ENCODE measurements around the gene AK8. TPM values are rescaled to one million over a fixed set of nuclear protein-coding genes. Genes with fewer than 3 reads are reported as not detected.

Gene AK8
- total and polyA plus RNA-seq, 2 of the 4 experiments (the other 2 are of a cell fraction): under 0.01 to 0.09 TPM

- CTCF ChIA-PET: no interaction called here
These were observed 167.8 kb downstream of the AK8 start for GRCh38 chr9:132710333-132710732.

More at GRCh38 chr9:132710333-132710732, 167.8 kb downstream of the AK8 start:
- H3K56ac ChIP-seq (ENCODE audit: extremely low read depth, insufficient read depth, low read length): no peak overlapping the region
- H3K9me1 ChIP-seq (ENCODE audit: insufficient read depth, low read length): no peaks in the 10 kb centered on the region
- H4K91ac ChIP-seq (ENCODE audit: insufficient read depth, low read depth, low read length): no peak overlapping the region
- TF ChIP-seq NFE2L2 (IDR thresholded peaks at IDR 0.05; ENCODE audit: low read depth, low read length) (no peak), RFX5 (IDR thresholded peaks at IDR 0.05; ENCODE audit: low read depth, low read length) (no peak), CHD1 (IDR thresholded peaks at IDR 0.05; ENCODE audit: low read depth, low read length) (no peak), CEBPB (IDR thresholded peaks at IDR 0.05; ENCODE audit: low read depth, low read length) (no peak), FOS (IDR thresholded peaks at IDR 0.05; ENCODE audit: low read depth, low read length) (no peak), SMC3 (IDR thresholded peaks at IDR 0.05; ENCODE audit: low read depth, low read length) (no peak), ELK1 (IDR thresholded peaks at IDR 0.05; ENCODE audit: borderline replicate concordance, low read depth, low read length) (no peak), RAD21 (IDR thresholded peaks at IDR 0.05; ENCODE audit: low read length) (no peak), BHLHE40 (IDR thresholded peaks at IDR 0.05; ENCODE audit: low read depth, low read length) (no peak), USF2 (IDR thresholded peaks at IDR 0.05; ENCODE audit: low read depth, low read length) (no peak), CTCF (conservative IDR thresholded peaks at IDR 0.05; ENCODE audit: low read depth, low read length) (no peak), MAZ (IDR thresholded peaks at IDR 0.05; ENCODE audit: borderline replicate concordance, low read depth, low read length) (no peak), RCOR1 (IDR thresholded peaks at IDR 0.05; ENCODE audit: insufficient replicate concordance, low read length) (no peak), MXI1 (IDR thresholded peaks at IDR 0.05; ENCODE audit: borderline replicate concordance, low read depth, low read length) (no peak), MAFK (IDR thresholded peaks at IDR 0.05; ENCODE audit: low read depth, low read length) (no peak), POLR2A (IDR thresholded peaks at IDR 0.05; ENCODE audit: low read depth, low read length) (no peak)
- H3K27ac ChIP-seq (ENCODE audit: insufficient read depth, low read length): no peak overlapping the region
- intact Hi-C loops (cut with micrococcal nuclease): no loop called here
- no peak for ATAC-seq (ENCODE audit: low read depth)
- WGBS, 2 experiments (ENCODE audit: extremely low coverage in 2 of 2, insufficient read length in 1 of 2): no CpG with 5 or more reads among the region's 6 CpGs
- H3K9me3 ChIP-seq (ENCODE audit: control insufficient read depth, insufficient read depth, low read length): no peaks in the 10 kb centered on the region
- H3K9ac ChIP-seq (ENCODE audit: low read depth, low read length): no peak overlapping the region
- no peaks in the 10 kb centered on the region for H4K20me1 ChIP-seq (ENCODE audit: insufficient read depth, low read length)
- no peak overlapping the region for H2AFZ ChIP-seq (replicated peaks; ENCODE audit: low read length, poor library complexity)
- no peak overlapping the region for H2BK20ac ChIP-seq (ENCODE audit: low read depth, low read length)
- H2BK15ac ChIP-seq (ENCODE audit: low read depth, low read length): no peak overlapping the region
- BruUV-seq (replicated peaks): no TSS peak
- no peak overlapping the region for H3K14ac ChIP-seq (replicated peaks; ENCODE audit: low read depth, low read length)
- H4K5ac ChIP-seq (ENCODE audit: low read depth, low read length): no peak overlapping the region
- no peak overlapping the region for H2AK5ac ChIP-seq (ENCODE audit: low read depth, low read length)
- H2BK5ac ChIP-seq (ENCODE audit: low read depth, low read length, poor library complexity, severe bottlenecking): no peak overlapping the region
- no peaks in the 10 kb centered on the region for H3K36me3 ChIP-seq (ENCODE audit: control insufficient read depth, insufficient read depth, low read length)
- no peak overlapping the region for H3K4me3 ChIP-seq (ENCODE audit: insufficient read depth, low read depth, low read length)
- no peak overlapping the region for H3K18ac ChIP-seq (ENCODE audit: low read depth, low read length)
- in situ Hi-C loops (cut with MboI; ENCODE audit: low sequenced_read_pairs): no loop called here
- no peak overlapping the region for H3K23ac ChIP-seq (ENCODE audit: low read depth, low read length)
- no peak overlapping the region for H2AK9ac ChIP-seq (replicated peaks; ENCODE audit: low read depth, low read length, poor library complexity)
- H4K8ac ChIP-seq (ENCODE audit: low read depth in 2 of 2, low read length in 2 of 2): no peak overlapping the region
- no peak for DNase-seq
- no peaks in the 10 kb centered on the region for H3K79me1 ChIP-seq (ENCODE audit: low read depth in 1 of 2, low read length in 2 of 2)
- POLR2A ChIA-PET (ENCODE audit: unreplicated experiment): no interaction called here
- peaks cover 12% of the 10 kb centered on the region for H3K27me3 ChIP-seq (ENCODE audit: control insufficient read depth, insufficient read depth, low read length)
- no peak overlapping the region for H3K4ac ChIP-seq (ENCODE audit: low read depth, low read length)
- H2BK120ac ChIP-seq (ENCODE audit: low read depth, low read length): no peak overlapping the region
- dilution Hi-C loops (cut with HindIII; ENCODE audit: low sequenced_read_pairs, unreplicated experiment): no loop called here
- H3K4me1 ChIP-seq (ENCODE audit: control insufficient read depth, insufficient read depth, low read length): no peaks in the 10 kb centered on the region
- no peak overlapping the region for H3K4me2 ChIP-seq (ENCODE audit: low read depth, low read length)

All from IMR-90 (cell line).